Liver (tissue), 3 donors: Measurements from ENCODE around the gene BTBD9.

Experiments
- JUND ChIP-seq, 2 donors: IDR thresholded peaks; 2 replicates each; pipeline ENCODE4 v1.6.1; 2016; ENCODE audit warnings: antibody characterized with exemption in 2 of 2
- SP1 ChIP-seq: IDR thresholded peaks from 2 replicates; pipeline ENCODE4 v1.6.1; 2018; ENCODE audit warnings: antibody characterized with exemption, mild to moderate bottlenecking
- TAF1 ChIP-seq: conservative IDR thresholded peaks from 2 replicates; pipeline ENCODE4 v1.6.1; 2016; ENCODE audit warnings: antibody characterized with exemption, mild to moderate bottlenecking
- YY1 ChIP-seq: IDR thresholded peaks from 2 replicates; pipeline ENCODE4 v1.6.1; 2016; ENCODE audit warnings: antibody characterized with exemption, mild to moderate bottlenecking
- TF ChIP-seq, protein P1 (sequence below): fragments of 150-350 bp; IDR thresholded peaks from 2 replicates; pipeline ENCODE4 v1.5.1; 2017; ENCODE audit warnings: improper control_type of control experiment, low read depth, low read length; ENCODE audit not compliant: missing input control
- TF ChIP-seq, protein P2 (sequence below): IDR thresholded peaks from 2 replicates; pipeline ENCODE4 v1.6.1; 2016; ENCODE audit warnings: antibody characterized with exemption
- TF ChIP-seq, protein P3 (sequence below): IDR thresholded peaks from 2 replicates; pipeline ENCODE4 v1.6.1; 2016; ENCODE audit warnings: antibody characterized with exemption
- TF ChIP-seq, protein P4 (sequence below): IDR thresholded peaks from 2 replicates; pipeline ENCODE4 v1.6.1; 2016; ENCODE audit warnings: antibody characterized with exemption, mild to moderate bottlenecking
- TF ChIP-seq, protein P5 (sequence below): IDR thresholded peaks from 2 replicates; pipeline ENCODE4 v1.6.1; 2016; ENCODE audit warnings: antibody characterized with exemption
- donor health status: healthy.
- donor health status: healthy.

DNA sequence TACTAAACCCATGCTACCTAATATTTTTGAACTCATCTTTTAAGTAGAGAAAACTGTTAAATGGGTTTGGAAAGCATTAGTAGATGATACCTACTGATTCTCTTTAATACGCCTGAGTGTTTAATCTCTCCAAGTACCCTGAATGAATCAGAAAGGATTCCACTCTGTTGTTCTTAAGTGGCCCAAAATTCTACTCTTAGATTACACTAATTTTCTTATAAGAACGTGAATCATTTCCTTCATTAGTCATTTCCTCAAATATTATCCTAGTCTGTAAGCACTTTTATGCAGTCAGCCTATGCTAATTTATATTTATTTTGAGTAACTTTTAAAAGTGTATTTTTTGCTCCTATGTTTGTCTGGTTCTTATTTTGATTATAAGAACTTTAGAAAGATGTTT lies 380.0 kb downstream of the BTBD9 start:
- TF ChIP-seq, protein P1, sequence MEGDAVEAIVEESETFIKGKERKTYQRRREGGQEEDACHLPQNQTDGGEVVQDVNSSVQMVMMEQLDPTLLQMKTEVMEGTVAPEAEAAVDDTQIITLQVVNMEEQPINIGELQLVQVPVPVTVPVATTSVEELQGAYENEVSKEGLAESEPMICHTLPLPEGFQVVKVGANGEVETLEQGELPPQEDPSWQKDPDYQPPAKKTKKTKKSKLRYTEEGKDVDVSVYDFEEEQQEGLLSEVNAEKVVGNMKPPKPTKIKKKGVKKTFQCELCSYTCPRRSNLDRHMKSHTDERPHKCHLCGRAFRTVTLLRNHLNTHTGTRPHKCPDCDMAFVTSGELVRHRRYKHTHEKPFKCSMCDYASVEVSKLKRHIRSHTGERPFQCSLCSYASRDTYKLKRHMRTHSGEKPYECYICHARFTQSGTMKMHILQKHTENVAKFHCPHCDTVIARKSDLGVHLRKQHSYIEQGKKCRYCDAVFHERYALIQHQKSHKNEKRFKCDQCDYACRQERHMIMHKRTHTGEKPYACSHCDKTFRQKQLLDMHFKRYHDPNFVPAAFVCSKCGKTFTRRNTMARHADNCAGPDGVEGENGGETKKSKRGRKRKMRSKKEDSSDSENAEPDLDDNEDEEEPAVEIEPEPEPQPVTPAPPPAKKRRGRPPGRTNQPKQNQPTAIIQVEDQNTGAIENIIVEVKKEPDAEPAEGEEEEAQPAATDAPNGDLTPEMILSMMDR: no peak
- TF ChIP-seq, protein P2, sequence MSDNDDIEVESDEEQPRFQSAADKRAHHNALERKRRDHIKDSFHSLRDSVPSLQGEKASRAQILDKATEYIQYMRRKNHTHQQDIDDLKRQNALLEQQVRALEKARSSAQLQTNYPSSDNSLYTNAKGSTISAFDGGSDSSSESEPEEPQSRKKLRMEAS: no peak
- no peak for TF ChIP-seq YY1
- TF ChIP-seq, protein P3, sequence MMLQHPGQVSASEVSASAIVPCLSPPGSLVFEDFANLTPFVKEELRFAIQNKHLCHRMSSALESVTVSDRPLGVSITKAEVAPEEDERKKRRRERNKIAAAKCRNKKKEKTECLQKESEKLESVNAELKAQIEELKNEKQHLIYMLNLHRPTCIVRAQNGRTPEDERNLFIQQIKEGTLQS: no peak
- TF ChIP-seq, protein P4, sequence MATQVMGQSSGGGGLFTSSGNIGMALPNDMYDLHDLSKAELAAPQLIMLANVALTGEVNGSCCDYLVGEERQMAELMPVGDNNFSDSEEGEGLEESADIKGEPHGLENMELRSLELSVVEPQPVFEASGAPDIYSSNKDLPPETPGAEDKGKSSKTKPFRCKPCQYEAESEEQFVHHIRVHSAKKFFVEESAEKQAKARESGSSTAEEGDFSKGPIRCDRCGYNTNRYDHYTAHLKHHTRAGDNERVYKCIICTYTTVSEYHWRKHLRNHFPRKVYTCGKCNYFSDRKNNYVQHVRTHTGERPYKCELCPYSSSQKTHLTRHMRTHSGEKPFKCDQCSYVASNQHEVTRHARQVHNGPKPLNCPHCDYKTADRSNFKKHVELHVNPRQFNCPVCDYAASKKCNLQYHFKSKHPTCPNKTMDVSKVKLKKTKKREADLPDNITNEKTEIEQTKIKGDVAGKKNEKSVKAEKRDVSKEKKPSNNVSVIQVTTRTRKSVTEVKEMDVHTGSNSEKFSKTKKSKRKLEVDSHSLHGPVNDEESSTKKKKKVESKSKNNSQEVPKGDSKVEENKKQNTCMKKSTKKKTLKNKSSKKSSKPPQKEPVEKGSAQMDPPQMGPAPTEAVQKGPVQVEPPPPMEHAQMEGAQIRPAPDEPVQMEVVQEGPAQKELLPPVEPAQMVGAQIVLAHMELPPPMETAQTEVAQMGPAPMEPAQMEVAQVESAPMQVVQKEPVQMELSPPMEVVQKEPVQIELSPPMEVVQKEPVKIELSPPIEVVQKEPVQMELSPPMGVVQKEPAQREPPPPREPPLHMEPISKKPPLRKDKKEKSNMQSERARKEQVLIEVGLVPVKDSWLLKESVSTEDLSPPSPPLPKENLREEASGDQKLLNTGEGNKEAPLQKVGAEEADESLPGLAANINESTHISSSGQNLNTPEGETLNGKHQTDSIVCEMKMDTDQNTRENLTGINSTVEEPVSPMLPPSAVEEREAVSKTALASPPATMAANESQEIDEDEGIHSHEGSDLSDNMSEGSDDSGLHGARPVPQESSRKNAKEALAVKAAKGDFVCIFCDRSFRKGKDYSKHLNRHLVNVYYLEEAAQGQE: no peak
- TF ChIP-seq, protein P5, sequence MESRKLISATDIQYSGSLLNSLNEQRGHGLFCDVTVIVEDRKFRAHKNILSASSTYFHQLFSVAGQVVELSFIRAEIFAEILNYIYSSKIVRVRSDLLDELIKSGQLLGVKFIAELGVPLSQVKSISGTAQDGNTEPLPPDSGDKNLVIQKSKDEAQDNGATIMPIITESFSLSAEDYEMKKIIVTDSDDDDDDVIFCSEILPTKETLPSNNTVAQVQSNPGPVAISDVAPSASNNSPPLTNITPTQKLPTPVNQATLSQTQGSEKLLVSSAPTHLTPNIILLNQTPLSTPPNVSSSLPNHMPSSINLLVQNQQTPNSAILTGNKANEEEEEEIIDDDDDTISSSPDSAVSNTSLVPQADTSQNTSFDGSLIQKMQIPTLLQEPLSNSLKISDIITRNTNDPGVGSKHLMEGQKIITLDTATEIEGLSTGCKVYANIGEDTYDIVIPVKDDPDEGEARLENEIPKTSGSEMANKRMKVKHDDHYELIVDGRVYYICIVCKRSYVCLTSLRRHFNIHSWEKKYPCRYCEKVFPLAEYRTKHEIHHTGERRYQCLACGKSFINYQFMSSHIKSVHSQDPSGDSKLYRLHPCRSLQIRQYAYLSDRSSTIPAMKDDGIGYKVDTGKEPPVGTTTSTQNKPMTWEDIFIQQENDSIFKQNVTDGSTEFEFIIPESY: no peak
- TF ChIP-seq SP1: no peak
- TF ChIP-seq JUND (IDR thresholded peaks at IDR 0.05): no peak
- TF ChIP-seq TAF1: no peak
